Measurements from ENCODE around the gene MIOS.

DNA sequence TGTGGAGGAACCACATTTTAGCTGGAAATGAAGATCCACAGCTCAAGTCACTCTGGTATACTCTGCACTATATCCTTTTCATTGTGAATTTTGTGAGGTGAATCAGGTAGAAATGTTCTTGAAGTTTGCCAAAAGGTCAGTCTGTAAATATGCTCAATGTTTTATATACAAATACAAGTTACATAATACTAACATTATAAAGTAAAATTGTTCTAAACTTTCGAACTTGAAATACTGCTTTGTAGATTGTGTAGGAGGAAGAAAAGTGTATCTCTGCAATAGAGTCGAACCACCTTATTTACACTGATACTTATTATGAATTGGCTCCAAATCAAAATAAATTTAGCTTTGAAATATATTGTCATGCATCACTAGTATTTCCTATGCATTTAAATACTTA lies 7.0 kb downstream of the MIOS start:
- TF ChIP-seq CTCF (IDR thresholded peaks at IDR 0.05) = no peak
- TF ChIP-seq POLR2A (IDR thresholded peaks at IDR 0.05) = no peak
- TF ChIP-seq EP300 (IDR thresholded peaks at IDR 0.05; ENCODE audit: low read depth) = no peak
